Mononuclear cell (primary cell): ENCODE measurements around the gene KISS1R. TPM values are rescaled to one million over a fixed set of nuclear protein-coding genes. Genes with fewer than 3 reads are reported as not detected.

Experiments used
- H3K27me3 ChIP-seq: 2 replicates; pipeline ENCODE4 v1.6.0; 2011; ENCODE audit warnings: low read length, control low read depth; ENCODE audit not compliant: insufficient read depth
- H3K4me1 ChIP-seq: 2 replicates; pipeline ENCODE4 v1.5.1; 2011; ENCODE audit warnings: mild to moderate bottlenecking, low read length, control low read depth; ENCODE audit not compliant: insufficient read depth
- H3K4me3 ChIP-seq: 2 replicates; pipeline ENCODE4 v1.5.1; 2011; ENCODE audit warnings: mild to moderate bottlenecking, low read length, moderate library complexity
- H3K9me3 ChIP-seq: 2 replicates; pipeline ENCODE4 v1.5.1; 2011; ENCODE audit warnings: low read depth, mild to moderate bottlenecking, control low read depth, low read length
- total RNA-seq: library from RNA; depleted of rRNA; stranded (reverse); fragments of >200 nt; gene quantifications from one replicate; pipeline ENCODE4 v1.2.3, GENCODE V29; 2012

The KISS1R gene
- total RNA-seq, 1 donor: 0.10 TPM

GRCh38 chr19:932648-933552 is 15.8 kb downstream of the KISS1R start:
- Histone ChIP-seq H3K4me3 (no peak overlapping the region), H3K4me1 (peaks cover 53% of the 10 kb centered on the region), H3K9me3 (no peaks in the 10 kb centered on the region), H3K27me3 (no peaks in the 10 kb centered on the region)

- no peaks in the 10 kb centered on the region for H3K27me3 ChIP-seq
- peaks cover 52% of the 10 kb centered on the region for H3K4me1 ChIP-seq
- no peaks in the 10 kb centered on the region for H3K9me3 ChIP-seq
- H3K4me3 ChIP-seq: no peak overlapping the region
These were observed 16.4 kb downstream of the KISS1R start for GRCh38 chr19:933553-933882.

- H3K27me3 ChIP-seq: no peaks in the 10 kb centered on the region
- H3K4me3 ChIP-seq: no peak overlapping the region
- no peaks in the 10 kb centered on the region for H3K9me3 ChIP-seq
- H3K4me1 ChIP-seq: peaks cover 51% of the 10 kb centered on the region
These were observed 17.2 kb downstream of the KISS1R start for GRCh38 chr19:934197-934840.

GRCh38 chr19:934865-935479 is 17.8 kb downstream of the KISS1R start:
- Histone ChIP-seq H3K4me1 (peaks cover 57% of the 10 kb centered on the region), H3K9me3 (no peaks in the 10 kb centered on the region), H3K4me3 (no peak overlapping the region), H3K27me3 (no peaks in the 10 kb centered on the region)

- no peaks in the 10 kb centered on the region for H3K27me3 ChIP-seq
- H3K4me1 ChIP-seq: peaks cover 69% of the 10 kb centered on the region
- H3K4me3 ChIP-seq: no peak overlapping the region
- no peaks in the 10 kb centered on the region for H3K9me3 ChIP-seq
These were observed 19.0 kb downstream of the KISS1R start for GRCh38 chr19:936175-936546.

GRCh38 chr19:937259-937694 is 20.1 kb downstream of the KISS1R start:
- Histone ChIP-seq H3K4me1 (peaks cover 71% of the 10 kb centered on the region), H3K4me3 (no peak overlapping the region), H3K27me3 (no peaks in the 10 kb centered on the region), H3K9me3 (no peaks in the 10 kb centered on the region)

- Histone ChIP-seq H3K4me1 (peaks cover 60% of the 10 kb centered on the region), H3K9me3 (no peaks in the 10 kb centered on the region), H3K27me3 (no peaks in the 10 kb centered on the region), H3K4me3 (no peak overlapping the region)
These were observed 21.2 kb downstream of the KISS1R start for GRCh38 chr19:938233-938923.

- H3K9me3 ChIP-seq: no peaks in the 10 kb centered on the region
- no peaks in the 10 kb centered on the region for H3K27me3 ChIP-seq
- no peak overlapping the region for H3K4me3 ChIP-seq
- H3K4me1 ChIP-seq: peaks cover 49% of the 10 kb centered on the region
These were observed 22.3 kb downstream of the KISS1R start for GRCh38 chr19:939439-939838.

- Histone ChIP-seq H3K9me3 (no peaks in the 10 kb centered on the region), H3K4me3 (no peak overlapping the region), H3K4me1 (peaks cover 44% of the 10 kb centered on the region), H3K27me3 (no peaks in the 10 kb centered on the region)
These were observed 22.8 kb downstream of the KISS1R start for GRCh38 chr19:939922-940321.

GRCh38 chr19:940591-941291 is 23.6 kb downstream of the KISS1R start:
- no peaks in the 10 kb centered on the region for H3K9me3 ChIP-seq
- peaks cover 38% of the 10 kb centered on the region for H3K4me1 ChIP-seq
- no peaks in the 10 kb centered on the region for H3K27me3 ChIP-seq
- H3K4me3 ChIP-seq: peak overlapping the region; percentile 12

GRCh38 chr19:941292-942132 is 24.4 kb downstream of the KISS1R start:
- Histone ChIP-seq H3K4me3 (peak overlapping the region; percentile 8), H3K4me1 (peaks cover 38% of the 10 kb centered on the region), H3K27me3 (no peaks in the 10 kb centered on the region), H3K9me3 (no peaks in the 10 kb centered on the region)

GRCh38 chr19:942133-942645 is 25.1 kb downstream of the KISS1R start:
- no peaks in the 10 kb centered on the region for H3K27me3 ChIP-seq
- H3K9me3 ChIP-seq: no peaks in the 10 kb centered on the region
- H3K4me3 ChIP-seq: no peak overlapping the region
- peaks cover 43% of the 10 kb centered on the region for H3K4me1 ChIP-seq

- Histone ChIP-seq H3K27me3 (no peaks in the 10 kb centered on the region), H3K4me1 (peaks cover 47% of the 10 kb centered on the region), H3K4me3 (no peak overlapping the region), H3K9me3 (no peaks in the 10 kb centered on the region)
These were observed 26.5 kb downstream of the KISS1R start for GRCh38 chr19:943551-944170.
